GM21515 (cell line): ENCODE measurements around the gene RGPD4.

ENCODE experiments used
- ATAC-seq: cut with Tn5 transposase; IDR thresholded peaks from one replicate; pipeline ENCODE4 v1.9.1; 2021; ENCODE audit not compliant: unreplicated experiment

The RGPD4 gene

DNA sequence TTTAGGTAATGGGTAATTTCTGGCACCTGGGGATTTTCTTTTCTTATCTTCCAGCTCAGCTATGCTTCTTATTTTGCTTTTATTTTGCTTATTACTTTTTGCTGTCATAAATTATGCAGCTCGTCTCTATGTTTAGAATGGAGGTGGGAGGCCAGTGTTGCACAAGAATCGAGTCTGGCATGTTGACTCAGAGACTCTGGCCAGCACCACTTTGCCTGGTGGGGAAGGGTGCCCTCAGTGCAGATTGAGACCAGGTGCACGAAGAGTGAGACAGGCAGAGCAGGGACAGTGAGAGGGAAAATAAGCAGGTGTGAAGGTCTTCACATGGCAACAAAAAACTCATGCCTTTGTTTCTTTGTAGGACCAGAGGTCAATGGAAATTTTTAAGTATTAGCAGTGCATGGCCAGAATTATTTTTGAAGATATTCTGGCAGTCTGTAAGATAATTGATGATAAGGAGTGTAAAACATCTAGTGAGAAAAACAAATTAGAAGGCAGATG, 100.4 kb downstream of the RGPD4 start:
- ATAC-seq, result no peak

DNA sequence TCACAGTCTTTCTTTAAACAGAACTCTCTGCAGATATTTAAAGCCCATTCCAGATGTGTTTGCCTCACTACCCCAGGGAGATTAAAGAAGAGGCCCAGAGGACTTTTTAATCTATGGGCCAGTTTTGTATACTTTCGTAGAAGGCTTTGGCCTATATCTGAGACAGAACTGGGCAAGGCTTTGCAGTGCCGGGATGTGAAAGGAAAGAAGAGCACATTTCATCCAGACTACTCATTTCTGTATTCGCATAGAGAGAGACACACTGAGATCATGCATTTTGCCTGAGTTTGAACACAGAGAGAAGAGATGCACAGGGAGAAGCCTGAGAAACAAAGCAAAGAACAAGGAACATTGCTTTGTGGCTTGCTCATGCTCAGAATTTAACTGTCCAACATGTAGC, 104.7 kb downstream of the RGPD4 start:
- no peak for ATAC-seq

GRCh38 chr2:107932488-107932887, 105.8 kb downstream of the RGPD4 start:
- ATAC-seq, result no peak

DNA sequence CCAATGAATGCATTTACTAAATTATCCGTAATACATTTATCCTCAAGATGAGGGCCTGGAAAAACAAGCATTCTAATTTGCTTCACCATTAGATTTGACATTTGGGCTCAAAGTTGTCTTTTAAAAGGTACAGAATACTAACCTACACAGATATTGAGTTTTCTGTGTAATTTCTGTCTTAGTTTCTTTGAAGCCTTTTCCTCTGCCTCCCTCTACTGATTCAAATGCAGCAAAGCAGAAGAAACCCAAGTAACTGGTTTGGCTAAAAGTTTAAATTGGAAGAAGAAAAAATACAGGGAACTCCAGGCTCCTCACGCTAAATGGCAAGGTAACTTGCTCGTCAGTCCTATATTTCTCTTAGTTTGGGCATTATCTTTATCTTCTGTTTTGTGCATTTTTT, 106.3 kb downstream of the RGPD4 start:
- ATAC-seq, result no peak

GRCh38 chr2:107936433-107937359, 110.0 kb downstream of the RGPD4 start:
- ATAC-seq, result no peak
